Testis (tissue), 2 donors: ENCODE data around the gene TMEM92.

Experiments
- POLR2A ChIP-seq: fragments of 450-650 bp; IDR thresholded peaks from one replicate; pipeline ENCODE4 v1.6.1; 2017; ENCODE audit warnings: antibody characterized with exemption, mild to moderate bottlenecking, moderate library complexity
- TF ChIP-seq, protein P1 (sequence below), 3 experiments: fragments of 450-650 bp in 2 of 3; fragments of 200-600 bp in 1 of 3; sonication (generic) in 1 of 3; IDR thresholded peaks; one replicate each; pipeline ENCODE4 v1.5.1; 2016 to 2019; ENCODE audit warnings: antibody characterized with exemption in 3 of 3, mild to moderate bottlenecking in 2 of 3, moderate library complexity in 1 of 3

DNA sequence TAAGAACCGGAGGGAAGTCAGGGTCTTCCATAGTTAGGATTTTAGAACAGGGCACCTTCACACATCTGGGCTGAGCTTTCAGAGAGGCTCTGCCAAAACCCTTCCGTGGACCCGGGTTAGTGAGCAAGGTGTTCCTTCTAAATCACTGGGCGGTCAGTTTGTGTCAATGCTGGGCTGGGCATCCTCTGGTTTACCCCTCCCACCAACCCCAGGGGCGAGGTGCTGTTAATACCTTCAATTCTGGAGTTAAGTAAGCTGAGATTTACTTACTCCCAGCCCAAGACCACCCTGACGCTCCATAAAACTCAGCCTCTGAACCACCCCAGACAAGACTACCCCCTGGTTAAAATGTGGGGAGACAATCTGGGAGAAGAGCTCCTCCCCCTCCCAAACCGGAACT is 1.0 kb downstream of the TMEM92 start:
- TF ChIP-seq, protein P1, sequence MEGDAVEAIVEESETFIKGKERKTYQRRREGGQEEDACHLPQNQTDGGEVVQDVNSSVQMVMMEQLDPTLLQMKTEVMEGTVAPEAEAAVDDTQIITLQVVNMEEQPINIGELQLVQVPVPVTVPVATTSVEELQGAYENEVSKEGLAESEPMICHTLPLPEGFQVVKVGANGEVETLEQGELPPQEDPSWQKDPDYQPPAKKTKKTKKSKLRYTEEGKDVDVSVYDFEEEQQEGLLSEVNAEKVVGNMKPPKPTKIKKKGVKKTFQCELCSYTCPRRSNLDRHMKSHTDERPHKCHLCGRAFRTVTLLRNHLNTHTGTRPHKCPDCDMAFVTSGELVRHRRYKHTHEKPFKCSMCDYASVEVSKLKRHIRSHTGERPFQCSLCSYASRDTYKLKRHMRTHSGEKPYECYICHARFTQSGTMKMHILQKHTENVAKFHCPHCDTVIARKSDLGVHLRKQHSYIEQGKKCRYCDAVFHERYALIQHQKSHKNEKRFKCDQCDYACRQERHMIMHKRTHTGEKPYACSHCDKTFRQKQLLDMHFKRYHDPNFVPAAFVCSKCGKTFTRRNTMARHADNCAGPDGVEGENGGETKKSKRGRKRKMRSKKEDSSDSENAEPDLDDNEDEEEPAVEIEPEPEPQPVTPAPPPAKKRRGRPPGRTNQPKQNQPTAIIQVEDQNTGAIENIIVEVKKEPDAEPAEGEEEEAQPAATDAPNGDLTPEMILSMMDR (IDR thresholded peaks at IDR 0.05) = no peak
- TF ChIP-seq POLR2A = no peak
